CD8-positive, alpha-beta memory T cell (primary cell): ENCODE data around the gene CTNNA3. TPM values are rescaled to one million over a fixed set of nuclear protein-coding genes. Genes with fewer than 3 reads are reported as not detected.

Experiments
- CTCF ChIA-PET: fragments of 350-600 bp; sonication (Branson Sonifier 250); formaldehyde crosslinking; loops from one replicate; lab custom pipeline; 2021; ENCODE audit warnings: antibody characterized with exemption; lab: Charles Lee
- POLR2A ChIA-PET: fragments of 350-600 bp; sonication (Branson Sonifier 250); formaldehyde crosslinking; loops from one replicate; lab custom pipeline; 2021; ENCODE audit warnings: antibody characterized with exemption; lab: Charles Lee
- DNase-seq, 5 donors: peaks; one replicate each; pipeline versions ENCODE4 v3.0.0 to v3.0.0-alpha.2; 2020 to 2022; ENCODE audit warnings: mixed read lengths in 1 of 5
- H3K27ac ChIP-seq: one replicate; pipeline ENCODE4 v1.7.0; 2013; ENCODE audit warnings: low read depth, mild to moderate bottlenecking, low read length, moderate library complexity
- H3K27me3 ChIP-seq: 2 replicates; pipeline ENCODE4 v1.7.0; 2013; ENCODE audit warnings: low read length, mild to moderate bottlenecking; ENCODE audit not compliant: insufficient read depth, poor library complexity, severe bottlenecking
- H3K36me3 ChIP-seq: 2 replicates; pipeline ENCODE4 v1.7.0; 2013; ENCODE audit warnings: mild to moderate bottlenecking, low read length, moderate library complexity; ENCODE audit not compliant: insufficient read depth
- H3K4me1 ChIP-seq: 2 replicates; pipeline ENCODE4 v1.7.0; 2013; ENCODE audit warnings: mild to moderate bottlenecking, low read length, moderate library complexity; ENCODE audit not compliant: insufficient read depth
- H3K4me3 ChIP-seq: 2 replicates; pipeline ENCODE4 v1.7.0; 2013; ENCODE audit warnings: mild to moderate bottlenecking, low read length
- H3K9me3 ChIP-seq: 2 replicates; pipeline ENCODE4 v1.7.0; 2013; ENCODE audit warnings: mild to moderate bottlenecking, low read length
- H3K27ac Mint-ChIP-seq, 8 donors: one replicate each; pipeline ENCODE4 v1.8.0; 2020 to 2021; ENCODE audit warnings: mixed read lengths in 8 of 8, mild to moderate bottlenecking in 6 of 8, inconsistent platforms in 3 of 8, moderate library complexity in 3 of 8
- H3K27me3 Mint-ChIP-seq, 2 donors: one replicate each; pipeline ENCODE4 v1.8.0; 2020 to 2021; ENCODE audit warnings: mixed read lengths in 2 of 2, mild to moderate bottlenecking in 1 of 2, moderate library complexity in 1 of 2
- H3K36me3 Mint-ChIP-seq, 3 donors: one replicate each; pipeline ENCODE4 v1.8.0; 2020 to 2021; ENCODE audit warnings: mixed read lengths in 3 of 3, inconsistent platforms in 1 of 3, mild to moderate bottlenecking in 1 of 3
- H3K4me1 Mint-ChIP-seq, 3 donors: one replicate each; pipeline ENCODE4 v1.8.0; 2020 to 2021; ENCODE audit warnings: mixed read lengths in 3 of 3, inconsistent platforms in 1 of 3, mild to moderate bottlenecking in 1 of 3
- H3K4me3 Mint-ChIP-seq, 7 donors: one replicate each; pipeline ENCODE4 v1.8.0; 2020 to 2021; ENCODE audit warnings: mixed read lengths in 7 of 7, mild to moderate bottlenecking in 6 of 7, moderate library complexity in 4 of 7, inconsistent platforms in 2 of 7
- H3K9me3 Mint-ChIP-seq, 5 donors: one replicate each; pipeline ENCODE4 v1.8.0; 2020 to 2022; ENCODE audit warnings: mixed read lengths in 5 of 5, mild to moderate bottlenecking in 3 of 5, moderate library complexity in 2 of 5, inconsistent platforms in 1 of 5
- polyA plus RNA-seq: library from polyadenylated mRNA; unstranded; fragments of 300-500 nt; fragmentation: Illumina TruSeq; gene quantifications from one replicate; pipeline ENCODE4 v1.2.3, GENCODE V29; 2021
- total RNA-seq, 2 experiments: library from RNA; stranded (reverse); gene quantifications; one replicate each; pipeline ENCODE4 v1.2.3, GENCODE V29; 2021

The CTNNA3 gene
- total and polyA plus RNA-seq, 3 experiments from 2014 or later = 0.92 TPM; not detected in 2

GRCh38 chr10:65894961-65895360 is 1801.0 kb downstream of the CTNNA3 start:
- ChIA-PET CTCF (no interaction called here), POLR2A (no interaction called here)
- Histone ChIP-seq H3K4me1 (no peaks in the 10 kb centered on the region), H3K4me3 (no peak overlapping the region), H3K27me3 (no peaks in the 10 kb centered on the region), H3K9me3 (no peaks in the 10 kb centered on the region), H3K27ac (no peak overlapping the region), H3K36me3 (no peaks in the 10 kb centered on the region)
- Mint-ChIP-seq H3K4me1 (no peaks in the 10 kb centered on the region), H3K4me3 (no peak overlapping the region), H3K27ac (no peak overlapping the region), H3K27me3 (no peaks in the 10 kb centered on the region), H3K9me3 (peaks cover 0 to 27% (median 5%) of the 10 kb centered on the region in 5 donors), H3K36me3 (no peaks in the 10 kb centered on the region)
- no peak for DNase-seq

DNA sequence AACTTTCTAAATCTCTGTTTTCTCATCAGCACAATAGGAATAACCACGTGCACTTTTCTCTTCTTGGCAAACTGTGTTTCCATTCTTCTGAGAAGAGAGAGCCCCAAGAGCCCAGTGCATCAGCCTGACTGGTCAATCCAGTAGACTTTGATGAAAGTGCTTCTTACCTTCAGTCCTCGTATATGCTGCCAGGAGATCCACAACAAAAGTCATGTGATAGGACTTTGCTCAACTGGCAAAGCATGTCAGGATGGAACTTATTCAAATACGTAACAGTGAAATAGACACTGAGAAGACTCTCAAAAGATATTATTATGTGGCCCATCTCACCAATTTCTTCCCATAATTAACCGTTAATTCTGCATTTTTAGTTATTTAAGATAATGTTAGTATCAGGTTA is 1801.6 kb downstream of the CTNNA3 start:
- H3K4me1 ChIP-seq = no peaks in the 10 kb centered on the region
- no peaks in the 10 kb centered on the region for H3K27me3 Mint-ChIP-seq
- H3K9me3 Mint-ChIP-seq = peaks cover 0 to 23% (median 5%) of the 10 kb centered on the region in 5 donors
- no peaks in the 10 kb centered on the region for H3K4me1 Mint-ChIP-seq
- H3K4me3 Mint-ChIP-seq = no peak overlapping the region
- no peak overlapping the region for H3K27ac Mint-ChIP-seq
- ChIA-PET POLR2A (no interaction called here), CTCF (no interaction called here)
- no peak overlapping the region for H3K4me3 ChIP-seq
- no peaks in the 10 kb centered on the region for H3K36me3 Mint-ChIP-seq
- no peaks in the 10 kb centered on the region for H3K36me3 ChIP-seq
- H3K9me3 ChIP-seq = no peaks in the 10 kb centered on the region
- no peak for DNase-seq
- no peak overlapping the region for H3K27ac ChIP-seq
- no peaks in the 10 kb centered on the region for H3K27me3 ChIP-seq

DNA sequence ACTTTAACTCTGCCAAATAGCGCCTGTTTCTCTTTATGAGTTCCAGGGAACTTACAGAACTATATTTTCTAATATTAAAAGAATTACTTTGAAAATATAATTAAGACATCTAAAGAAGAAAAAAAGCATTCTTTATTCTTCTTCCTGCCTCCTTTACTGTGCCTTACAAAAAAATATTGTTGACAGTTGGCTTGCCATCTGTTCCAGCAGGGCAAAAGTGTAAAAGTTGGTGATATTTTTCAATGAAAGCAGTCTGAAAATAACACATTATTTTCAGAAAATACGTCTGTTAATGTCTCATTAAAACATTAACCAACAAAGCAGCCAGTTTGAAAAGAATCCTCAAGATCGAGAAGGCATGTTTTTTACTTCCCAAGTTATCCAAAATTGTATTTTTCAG is 1802.3 kb downstream of the CTNNA3 start:
- Mint-ChIP-seq H3K27ac (no peak overlapping the region), H3K36me3 (no peaks in the 10 kb centered on the region), H3K4me3 (no peak overlapping the region), H3K27me3 (no peaks in the 10 kb centered on the region), H3K4me1 (no peaks in the 10 kb centered on the region), H3K9me3 (peaks cover 0 to 23% (median 3%) of the 10 kb centered on the region in 5 donors)
- Histone ChIP-seq H3K27ac (no peak overlapping the region), H3K4me1 (no peaks in the 10 kb centered on the region), H3K4me3 (no peak overlapping the region), H3K27me3 (no peaks in the 10 kb centered on the region), H3K9me3 (no peaks in the 10 kb centered on the region), H3K36me3 (no peaks in the 10 kb centered on the region)
- ChIA-PET POLR2A (no interaction called here), CTCF (no interaction called here)
- no peak for DNase-seq

- ChIA-PET CTCF (no interaction called here), POLR2A (no interaction called here)
- H3K9me3 ChIP-seq = no peaks in the 10 kb centered on the region
- H3K27me3 ChIP-seq = no peaks in the 10 kb centered on the region
- H3K27me3 Mint-ChIP-seq = no peaks in the 10 kb centered on the region
- no peak for DNase-seq
- H3K36me3 Mint-ChIP-seq = no peaks in the 10 kb centered on the region
- H3K9me3 Mint-ChIP-seq = peaks cover 0 to 21% (median 3%) of the 10 kb centered on the region in 5 donors
- no peak overlapping the region for H3K27ac Mint-ChIP-seq
- H3K4me3 Mint-ChIP-seq = no peak overlapping the region
- no peak overlapping the region for H3K4me3 ChIP-seq
- no peaks in the 10 kb centered on the region for H3K4me1 Mint-ChIP-seq
- H3K36me3 ChIP-seq = no peaks in the 10 kb centered on the region
- H3K27ac ChIP-seq = no peak overlapping the region
- no peaks in the 10 kb centered on the region for H3K4me1 ChIP-seq
Measured at GRCh38 chr10:65892284-65892683, 1803.7 kb downstream of the CTNNA3 start.

DNA sequence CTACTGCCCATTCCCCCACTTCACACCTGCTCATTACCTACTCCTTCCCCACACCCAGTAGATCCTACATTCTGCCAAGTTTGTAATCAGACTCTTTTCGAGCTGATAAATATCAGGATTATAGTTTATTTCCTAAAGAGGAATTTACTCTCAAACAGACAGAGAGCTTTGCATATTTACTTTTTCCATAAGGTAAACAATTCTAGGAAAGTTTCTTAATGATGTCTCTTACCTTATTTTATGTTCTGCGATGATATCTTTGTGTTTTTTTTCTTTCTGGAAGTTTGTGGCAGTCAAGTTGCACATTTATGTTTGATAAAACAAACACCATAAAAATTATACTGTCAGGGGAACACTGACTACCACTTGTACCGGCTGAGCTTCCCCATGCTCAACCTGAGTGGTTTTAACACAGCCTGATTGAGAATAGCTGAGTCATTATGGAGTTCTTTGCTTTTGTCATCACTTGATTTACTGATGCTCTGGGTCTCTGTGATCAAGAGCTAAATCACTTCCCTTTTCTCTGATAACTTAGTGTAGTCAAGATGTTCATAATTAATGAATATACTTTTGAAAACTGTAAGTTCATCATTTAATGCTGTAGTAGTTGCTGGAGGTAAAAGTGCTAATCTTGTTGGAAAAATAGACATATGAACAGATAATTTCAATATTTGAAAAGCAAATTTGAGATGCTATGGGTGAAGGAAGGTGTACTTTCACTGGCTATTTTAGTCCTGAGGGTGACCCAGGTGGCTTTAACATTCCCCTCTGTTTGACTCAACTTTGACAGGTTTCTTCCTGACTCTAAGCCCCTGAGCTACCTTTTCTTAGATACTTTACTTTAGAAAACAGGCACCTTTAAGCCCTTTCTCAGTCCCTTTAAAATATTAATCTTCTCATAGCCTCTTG is 1804.7 kb downstream of the CTNNA3 start:
- H3K27me3 Mint-ChIP-seq = no peaks in the 10 kb centered on the region
- Histone ChIP-seq H3K4me3 (no peak overlapping the region), H3K4me1 (no peaks in the 10 kb centered on the region), H3K36me3 (no peaks in the 10 kb centered on the region), H3K27me3 (no peaks in the 10 kb centered on the region), H3K27ac (no peak overlapping the region), H3K9me3 (no peaks in the 10 kb centered on the region)
- H3K36me3 Mint-ChIP-seq = no peaks in the 10 kb centered on the region
- ChIA-PET POLR2A (no interaction called here), CTCF (no interaction called here)
- H3K4me3 Mint-ChIP-seq = no peak overlapping the region
- no peak overlapping the region for H3K27ac Mint-ChIP-seq
- H3K9me3 Mint-ChIP-seq = peaks cover 3 to 20% (median 8%) of the 10 kb centered on the region in 5 donors
- no peaks in the 10 kb centered on the region for H3K4me1 Mint-ChIP-seq
- DNase-seq = no peak

DNA sequence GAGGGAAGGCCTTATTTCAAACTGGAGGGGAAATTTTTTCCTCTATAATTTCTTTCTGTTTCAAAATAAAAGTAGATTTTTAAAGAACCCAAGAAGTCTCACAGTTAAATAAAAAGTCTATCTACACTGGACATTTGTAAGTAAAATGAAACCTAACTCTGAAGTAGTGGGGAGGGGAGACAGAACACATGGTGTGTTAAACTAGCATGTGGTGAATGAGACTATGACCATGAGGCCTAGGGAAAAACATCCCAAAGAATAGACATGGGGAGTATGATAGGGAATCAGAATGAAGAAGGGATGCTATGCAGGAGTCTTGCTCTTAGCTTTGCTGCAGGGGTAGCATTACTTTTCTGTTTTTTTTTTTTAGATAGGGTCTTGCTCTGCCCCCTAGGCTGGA is 1831.5 kb downstream of the CTNNA3 start:
- Histone ChIP-seq H3K4me1 (no peaks in the 10 kb centered on the region), H3K9me3 (no peaks in the 10 kb centered on the region), H3K4me3 (no peak overlapping the region), H3K27me3 (no peaks in the 10 kb centered on the region), H3K36me3 (no peaks in the 10 kb centered on the region), H3K27ac (no peak overlapping the region)
- DNase-seq = no peak
- Mint-ChIP-seq H3K36me3 (no peaks in the 10 kb centered on the region), H3K9me3 (peaks cover 5 to 46% (median 13%) of the 10 kb centered on the region in 5 donors), H3K27me3 (no peaks in the 10 kb centered on the region), H3K4me3 (no peak overlapping the region), H3K4me1 (no peaks in the 10 kb centered on the region), H3K27ac (no peak overlapping the region)
- POLR2A ChIA-PET = no interaction called here
- CTCF ChIA-PET = no interaction called here

GRCh38 chr10:65864036-65864435 is 1832.0 kb downstream of the CTNNA3 start:
- DNase-seq = no peak
- ChIA-PET POLR2A (no interaction called here), CTCF (no interaction called here)
- no peaks in the 10 kb centered on the region for H3K27me3 ChIP-seq
- H3K4me3 ChIP-seq = no peak overlapping the region
- H3K27me3 Mint-ChIP-seq = no peaks in the 10 kb centered on the region
- H3K4me1 ChIP-seq = no peaks in the 10 kb centered on the region
- H3K36me3 ChIP-seq = no peaks in the 10 kb centered on the region
- H3K9me3 Mint-ChIP-seq = peaks cover 5 to 41% (median 12%) of the 10 kb centered on the region in 5 donors
- H3K4me1 Mint-ChIP-seq = no peaks in the 10 kb centered on the region
- no peak overlapping the region for H3K27ac Mint-ChIP-seq
- no peaks in the 10 kb centered on the region for H3K36me3 Mint-ChIP-seq
- no peak overlapping the region for H3K27ac ChIP-seq
- H3K9me3 ChIP-seq = no peaks in the 10 kb centered on the region
- no peak overlapping the region for H3K4me3 Mint-ChIP-seq
